Stimulated activated CD4-positive, alpha-beta T cell treated with anti-CD3 and anti-CD28 coated beads, Interleukin-15, amount 100 ng/mL, for 1 hour (primary cell): ENCODE data around the gene SELENOS.

Experiments
- DNase-seq, 2 donors: peaks; one replicate each; pipeline ENCODE4 v3.0.0-alpha.2; 2020; ENCODE audit warnings: low read depth in 1 of 2, low spot score in 1 of 2

The SELENOS gene

DNA sequence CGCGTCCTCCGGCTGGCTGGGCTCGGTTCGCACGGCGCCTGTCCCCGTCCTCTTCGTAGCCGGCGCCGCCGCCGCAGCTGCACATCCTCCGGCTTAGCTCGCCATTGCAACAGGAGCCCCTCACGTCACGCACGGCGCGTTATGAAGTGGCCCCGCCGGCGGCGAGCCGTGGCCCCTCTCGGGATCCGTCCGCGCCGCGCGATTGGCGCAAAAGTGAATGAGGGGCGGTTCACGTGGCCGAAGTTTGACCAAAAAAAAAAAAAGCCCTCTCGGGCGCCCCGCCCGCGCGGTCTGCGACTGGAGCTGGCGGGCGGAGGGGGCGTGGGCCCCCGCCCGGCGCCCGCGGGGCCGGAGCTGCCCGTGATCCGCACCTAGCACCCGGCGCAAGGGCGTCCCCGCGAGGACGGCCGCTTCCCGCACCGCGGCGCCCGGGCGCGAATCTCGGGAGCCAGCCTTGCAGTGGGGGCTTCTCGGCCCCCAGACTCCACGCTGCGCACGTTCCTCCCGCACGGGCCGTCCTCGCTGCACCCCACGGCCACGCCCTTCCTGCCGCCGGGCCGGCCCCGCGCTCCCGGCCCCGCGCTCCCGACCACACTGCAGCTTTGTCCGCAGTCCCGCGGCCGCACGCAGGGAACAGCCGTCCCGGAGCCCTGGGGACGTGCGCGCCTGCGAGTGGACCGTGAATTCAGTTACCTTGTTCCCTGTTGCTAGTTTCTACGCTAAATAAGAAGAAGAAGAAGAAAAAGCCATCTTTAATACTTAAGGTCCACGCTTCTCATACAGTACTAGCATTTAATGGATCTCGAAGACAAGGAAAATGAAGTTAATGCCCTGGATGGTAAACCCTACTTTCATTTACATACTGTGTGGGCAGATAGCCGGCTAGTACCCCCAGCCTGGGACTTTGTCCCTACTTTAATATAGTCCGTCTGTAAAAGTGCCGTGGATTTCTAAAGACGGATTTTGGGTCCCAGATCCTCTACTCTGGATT, 25.2 kb downstream of the SELENOS start, which contains the start of gene CHSY1:
CHSY1 (minus strand) TSS at position 219 of the 991 bp plus-strand sequence. CDS start 592 bp downstream, outside the sequence.
- peak; percentile 63 to 80 for DNase-seq

DNA sequence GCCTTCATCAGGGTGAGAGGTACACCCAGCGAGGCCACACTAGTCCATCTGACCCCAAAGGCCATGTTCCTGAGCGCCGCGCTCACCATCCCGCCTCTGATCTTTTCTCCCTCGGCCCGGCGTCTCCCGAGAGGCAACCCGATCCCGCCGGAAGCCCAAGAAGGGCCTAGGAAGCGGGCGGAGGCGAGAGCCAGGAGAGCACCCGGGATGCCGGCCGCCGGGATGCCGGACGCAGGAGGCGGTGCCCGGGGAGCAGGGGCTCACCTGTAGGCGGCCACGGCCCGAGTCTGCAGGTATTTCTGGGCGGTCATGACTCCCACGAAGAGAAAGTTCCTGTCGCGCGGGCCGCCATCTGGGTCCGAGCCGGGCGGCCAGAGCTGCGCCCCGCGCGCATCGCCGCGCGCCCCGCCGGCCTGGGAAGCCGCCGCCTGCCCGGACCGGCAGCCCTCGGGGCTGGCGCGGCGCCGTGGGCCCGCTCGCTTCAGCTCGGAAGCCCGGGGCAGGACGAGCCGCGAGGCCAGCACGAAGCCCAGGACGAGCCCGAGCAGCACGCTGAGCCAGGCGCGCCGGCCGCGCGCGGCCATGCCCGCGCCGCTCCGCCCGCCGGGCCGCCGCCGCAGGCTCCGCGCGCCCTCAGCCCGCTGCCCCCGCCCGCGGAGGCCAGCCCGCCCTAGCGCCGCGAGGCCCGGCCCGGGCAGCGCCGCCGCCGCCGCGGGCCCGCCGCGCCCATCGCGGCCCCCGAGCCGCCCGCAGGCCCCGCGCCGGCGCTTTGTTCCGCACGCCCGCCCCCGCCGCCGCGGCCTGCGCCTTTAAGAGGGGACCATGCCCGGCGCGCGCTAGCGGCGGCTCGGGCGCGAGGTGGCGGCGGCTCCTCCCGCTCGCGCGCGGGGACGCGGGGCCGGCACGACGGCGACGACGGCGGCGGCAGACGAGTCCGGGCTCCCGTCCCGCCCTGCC, 26.1 kb downstream of the SELENOS start:
- peak in 1 of 2 donors; percentile 15 for DNase-seq

DNA sequence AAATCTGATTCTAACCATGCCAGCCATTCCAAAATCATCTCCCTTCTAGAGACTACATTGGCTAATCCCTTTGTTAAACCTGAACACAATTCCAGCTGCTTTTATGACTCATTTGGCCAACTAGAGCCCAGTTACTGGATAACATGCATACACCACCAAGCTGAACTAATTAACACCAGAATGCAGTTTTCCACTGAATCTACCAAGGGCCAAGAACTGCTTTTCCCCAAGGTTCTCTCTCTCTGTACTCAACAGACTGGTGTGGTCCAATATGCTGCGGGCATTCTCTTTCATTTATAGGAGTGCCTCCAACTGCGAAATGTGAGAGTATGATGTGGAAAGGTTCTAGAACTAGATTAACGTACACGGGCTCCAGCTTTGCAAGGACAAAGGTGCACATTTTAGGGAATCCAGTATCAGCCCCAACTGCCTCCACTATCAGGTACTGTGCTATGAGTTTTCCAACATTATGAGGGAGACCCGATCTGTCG, 26.9 kb downstream of the SELENOS start:
- DNase-seq = no peak

DNA sequence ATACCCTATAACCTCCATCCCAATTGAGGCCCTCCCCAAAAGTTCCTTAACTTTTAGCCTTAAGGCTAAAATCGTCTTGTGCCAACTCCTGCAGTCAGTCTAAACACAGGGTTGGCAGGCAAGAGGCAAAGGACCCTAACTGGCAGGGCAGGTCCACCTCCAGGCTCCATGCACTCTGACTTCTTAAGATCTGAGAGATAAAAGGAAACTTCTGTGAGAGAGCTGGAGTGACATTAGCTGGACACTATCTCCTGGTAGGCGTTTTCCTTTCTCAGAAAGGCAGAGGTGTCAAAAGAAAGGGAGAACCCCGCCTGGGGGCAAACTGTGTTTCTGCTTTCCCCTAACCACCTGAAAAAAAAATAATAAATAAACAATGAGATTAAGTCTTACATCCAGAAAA, 29.0 kb downstream of the SELENOS start:
- DNase-seq = no peak

DNA sequence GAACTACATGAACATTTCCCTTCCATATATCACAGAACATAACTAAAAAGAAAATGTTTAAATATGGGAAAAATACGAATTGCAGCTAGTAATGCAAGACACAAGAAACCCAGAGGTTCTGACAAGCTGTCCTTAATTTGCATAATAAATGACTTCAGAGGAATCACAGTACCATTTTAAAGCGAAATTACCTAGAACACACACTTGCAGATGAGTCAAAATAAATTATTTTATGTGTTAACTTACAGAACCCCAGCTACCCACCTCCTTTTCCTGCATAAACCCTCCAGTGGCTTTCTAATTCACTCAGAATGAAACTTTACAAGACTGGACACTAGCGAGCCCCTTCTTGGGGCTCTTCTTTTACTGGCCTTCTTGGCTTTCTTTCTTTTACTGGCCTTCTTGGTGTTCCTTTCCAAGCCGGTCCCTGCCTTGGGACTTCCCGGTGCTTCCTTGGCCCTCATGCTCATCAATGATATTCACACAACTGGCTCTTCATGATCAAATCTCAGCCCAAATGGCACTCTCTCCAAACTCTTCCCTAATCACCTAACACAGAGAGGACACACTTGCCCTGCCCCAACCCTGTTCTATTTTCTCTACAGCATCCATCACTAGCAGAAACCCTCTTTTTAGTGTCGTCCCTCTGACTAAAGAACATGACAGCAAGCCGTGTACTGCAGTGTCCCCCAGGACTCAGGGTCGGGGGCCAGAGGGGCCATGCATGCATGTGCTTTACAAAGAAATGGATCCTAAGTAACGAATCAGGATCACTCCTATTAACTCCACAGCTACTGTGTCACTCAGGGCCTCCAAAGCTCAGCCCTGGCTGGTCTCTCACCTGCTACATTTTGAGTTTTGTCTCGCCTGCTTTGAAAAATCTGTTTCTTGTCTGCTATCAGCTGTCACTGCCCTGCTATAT, 30.2 kb downstream of the SELENOS start:
- no peak for DNase-seq

DNA sequence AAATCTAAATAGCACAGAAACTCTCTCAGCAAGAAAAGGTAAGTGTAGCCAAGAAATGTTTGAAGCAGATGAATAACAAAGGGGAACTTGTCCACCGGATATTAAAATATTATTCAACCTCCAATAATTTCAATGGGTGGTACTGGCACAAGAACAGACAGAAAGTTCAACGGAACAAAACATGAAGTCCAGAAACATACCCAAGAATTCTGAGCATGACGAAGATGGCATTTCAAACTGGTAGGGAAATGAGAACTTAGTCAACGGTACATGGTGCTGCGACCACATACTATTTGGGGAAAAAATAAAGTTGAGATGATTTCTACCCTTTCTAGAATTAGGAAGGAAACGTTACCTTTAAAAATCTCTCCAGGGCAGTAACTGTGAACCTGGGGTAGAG, 30.9 kb downstream of the SELENOS start:
- no peak for DNase-seq

DNA sequence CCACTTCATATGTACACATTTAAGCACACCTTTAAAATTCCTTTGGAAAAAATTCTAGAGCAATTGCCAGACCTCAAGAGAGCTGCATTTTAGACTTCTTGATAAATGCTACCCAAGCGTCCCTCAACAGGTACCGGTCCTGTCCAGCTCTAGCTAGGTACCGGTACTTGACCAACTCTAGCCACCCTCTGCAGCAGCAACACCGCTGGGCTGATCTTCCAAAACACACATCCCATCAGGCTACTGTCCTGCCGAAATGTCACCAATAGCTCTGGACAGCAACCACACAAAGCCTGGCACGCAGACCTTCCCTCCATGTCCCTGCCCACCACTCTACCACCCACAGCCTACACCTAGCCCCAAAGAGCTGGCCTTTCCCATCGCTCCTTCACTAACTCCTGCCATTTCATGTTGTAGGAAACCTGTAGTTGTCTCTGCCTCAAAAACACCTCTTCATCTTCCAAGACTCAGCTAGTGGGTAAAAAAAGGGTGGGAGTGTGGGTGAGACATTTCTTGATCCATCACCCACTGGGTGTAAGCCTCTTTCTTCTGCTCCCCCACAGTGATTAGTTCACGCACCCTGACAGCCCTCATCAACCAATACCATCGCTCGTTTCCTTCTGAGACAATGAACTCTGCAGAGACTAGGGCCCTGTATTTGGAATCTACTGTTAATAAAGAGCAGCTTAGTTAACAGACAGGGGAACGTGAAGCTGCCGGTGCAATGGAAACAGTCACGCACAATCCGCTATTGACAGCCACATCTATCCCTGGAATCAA, 32.2 kb downstream of the SELENOS start:
- DNase-seq = no peak

DNA sequence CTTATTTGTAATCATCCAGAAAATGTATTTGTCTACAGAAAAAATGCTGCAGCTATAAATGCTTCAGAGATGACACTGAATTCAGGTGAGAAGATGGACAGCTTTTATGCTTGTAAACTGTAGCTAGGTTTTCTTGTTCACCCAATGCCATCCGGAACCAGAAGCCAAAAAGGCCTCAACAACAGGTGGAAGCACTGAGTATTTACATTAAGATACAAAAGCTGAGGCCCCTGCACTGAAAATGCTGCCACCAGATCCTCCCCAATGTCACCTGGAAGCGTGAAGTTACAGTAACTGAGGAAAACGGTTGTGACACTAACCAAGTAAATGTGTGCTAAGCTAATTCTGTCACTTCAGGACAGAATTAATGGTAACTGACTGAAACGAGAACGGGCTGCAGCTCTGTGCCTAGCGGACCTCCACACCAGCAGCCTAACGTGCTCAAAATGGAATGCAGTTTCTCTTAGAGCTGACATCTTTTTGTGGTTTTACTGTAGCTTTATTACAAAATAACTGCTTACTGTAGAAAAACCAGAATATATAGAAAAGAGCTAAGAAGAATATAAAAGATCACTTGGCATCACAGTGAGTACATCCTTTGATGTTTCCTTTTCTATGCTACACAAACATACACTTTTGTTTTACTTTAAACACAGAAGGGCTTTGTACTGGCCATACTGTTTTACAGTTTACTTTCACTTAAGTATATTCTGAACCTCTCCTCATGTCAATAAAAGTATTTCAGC, 33.1 kb downstream of the SELENOS start:
- no peak for DNase-seq

DNA sequence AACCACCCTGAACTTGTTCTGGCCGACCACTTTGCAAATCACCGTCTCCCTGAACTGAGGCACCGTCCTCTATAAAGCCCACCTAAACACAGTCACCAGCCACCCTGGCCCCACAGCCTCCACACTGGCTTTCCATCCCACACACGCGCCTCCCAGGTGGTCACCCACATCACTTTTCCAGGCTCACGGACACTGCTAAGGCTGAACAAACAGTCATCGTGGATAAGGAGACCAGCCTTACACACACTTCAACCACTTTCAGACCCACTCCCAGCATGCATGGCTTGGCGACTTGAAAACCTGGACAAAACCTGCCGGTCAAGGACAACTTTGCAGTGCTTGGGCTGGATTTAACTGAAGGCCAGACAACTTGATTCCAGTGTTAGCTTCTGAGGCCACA, 33.9 kb downstream of the SELENOS start:
- no peak for DNase-seq

DNA sequence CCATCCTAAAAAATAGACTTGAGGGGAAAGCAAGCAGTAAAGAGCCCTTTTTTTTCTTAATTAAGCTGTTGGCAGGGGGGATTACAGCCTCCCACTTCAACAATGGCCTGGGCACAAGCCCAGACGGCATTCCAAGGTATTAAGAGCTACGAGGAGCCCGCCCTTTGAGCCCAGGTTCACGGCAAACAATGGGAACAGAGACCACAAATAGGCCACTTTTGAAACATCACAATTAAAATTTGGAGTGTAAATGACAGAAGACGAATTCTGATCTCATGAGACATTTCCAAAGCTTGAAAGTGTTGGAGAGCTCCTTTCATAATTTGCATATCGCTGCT, 34.3 kb downstream of the SELENOS start:
- no peak for DNase-seq

DNA sequence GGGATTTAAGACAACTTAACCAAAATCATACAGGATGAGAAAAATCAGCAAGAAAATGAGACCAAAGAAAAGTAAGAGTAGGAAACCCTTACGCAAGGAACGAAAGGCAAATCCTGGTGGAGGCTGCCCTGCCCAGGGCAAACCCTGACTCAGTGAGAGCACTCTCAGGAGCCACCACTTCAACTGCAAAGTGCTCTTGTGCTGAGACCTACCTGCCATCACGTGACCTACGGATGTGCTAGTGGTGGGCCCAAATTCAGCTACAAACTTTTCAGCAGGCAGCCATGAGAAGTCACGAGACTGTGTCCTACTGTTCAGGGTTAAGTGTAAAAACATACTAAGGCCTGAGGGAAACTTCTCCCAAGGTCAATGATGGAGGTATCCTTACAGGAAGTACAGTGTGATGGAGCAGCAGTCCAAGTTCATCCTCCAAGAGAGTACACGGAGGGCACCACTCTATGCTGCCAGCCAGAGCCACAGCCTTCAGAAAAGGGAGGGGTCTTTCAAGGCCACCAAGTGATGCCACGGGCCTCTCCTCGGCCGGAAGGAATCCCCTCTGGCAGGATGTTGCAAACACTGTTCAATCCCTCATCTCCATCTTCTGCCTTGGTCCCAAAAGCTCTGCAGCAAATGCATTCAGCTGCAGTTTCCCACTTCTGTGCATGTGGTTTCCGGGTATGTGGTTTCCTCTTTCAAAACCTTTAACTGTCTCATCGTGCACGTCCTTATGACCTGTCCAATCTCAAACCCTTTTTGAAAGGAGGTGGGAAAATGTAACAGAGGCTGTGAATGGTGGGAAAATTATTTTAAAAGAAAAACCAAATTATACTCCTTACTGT, 34.9 kb downstream of the SELENOS start:
- DNase-seq = peak in 1 of 2 donors; percentile 21

DNA sequence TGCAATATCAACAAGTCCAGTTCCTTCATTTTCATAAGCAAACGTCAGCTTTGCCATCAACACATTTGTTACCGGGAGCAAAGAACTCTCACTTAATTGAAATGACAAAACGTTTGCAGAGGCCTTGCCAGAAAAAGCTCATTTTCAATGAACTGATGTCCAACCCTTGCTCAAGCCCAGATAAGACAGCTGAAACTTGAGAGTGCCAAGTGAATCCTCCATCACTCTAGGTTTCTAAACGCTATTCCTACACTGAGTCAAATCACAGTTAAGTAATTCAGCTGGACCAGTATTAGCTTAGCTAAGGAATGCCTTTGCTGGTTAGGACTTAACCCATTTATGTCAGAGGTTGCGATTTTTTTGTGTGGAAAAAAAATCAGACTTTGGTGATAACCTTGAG, 36.9 kb downstream of the SELENOS start:
- DNase-seq = no peak

DNA sequence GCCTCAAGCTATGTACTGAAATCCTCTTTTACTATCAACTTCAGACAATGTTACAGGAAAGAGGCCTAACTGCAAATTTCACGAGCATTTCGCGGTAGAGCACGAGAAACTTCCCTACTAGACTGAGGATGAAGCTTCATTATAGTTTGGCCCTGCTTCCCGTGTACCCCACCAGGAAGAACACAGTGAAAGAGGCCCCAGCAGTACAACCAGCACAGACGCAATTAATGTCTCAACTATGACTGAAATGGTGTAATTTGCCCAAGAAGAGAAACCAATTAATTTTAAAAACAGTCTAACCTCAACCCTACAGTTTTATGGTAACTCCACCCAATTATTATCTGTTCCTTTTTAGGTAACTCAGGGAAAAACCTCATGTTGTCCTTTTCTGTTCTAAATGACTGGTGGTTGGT, 37.6 kb downstream of the SELENOS start:
- DNase-seq = no peak

DNA sequence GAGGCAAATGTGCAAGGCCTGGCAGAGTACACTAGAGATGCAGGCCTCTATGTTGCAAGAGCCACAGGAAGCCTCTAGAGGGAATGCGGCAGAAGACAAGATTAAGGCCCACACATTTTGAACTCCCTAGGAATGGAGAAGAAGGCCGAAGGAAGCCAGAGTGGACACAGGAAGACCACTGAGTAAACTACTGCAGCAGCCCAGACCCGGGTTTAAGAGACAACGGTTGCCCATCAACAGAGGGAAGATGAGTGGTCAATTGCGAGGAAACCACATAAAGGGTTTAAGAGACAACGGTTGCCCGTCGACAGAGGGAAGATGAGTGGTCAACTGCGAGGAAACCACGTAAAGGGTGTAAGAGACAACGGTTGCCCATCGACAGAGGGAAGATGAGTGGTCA, 40.0 kb downstream of the SELENOS start:
- no peak for DNase-seq

DNA sequence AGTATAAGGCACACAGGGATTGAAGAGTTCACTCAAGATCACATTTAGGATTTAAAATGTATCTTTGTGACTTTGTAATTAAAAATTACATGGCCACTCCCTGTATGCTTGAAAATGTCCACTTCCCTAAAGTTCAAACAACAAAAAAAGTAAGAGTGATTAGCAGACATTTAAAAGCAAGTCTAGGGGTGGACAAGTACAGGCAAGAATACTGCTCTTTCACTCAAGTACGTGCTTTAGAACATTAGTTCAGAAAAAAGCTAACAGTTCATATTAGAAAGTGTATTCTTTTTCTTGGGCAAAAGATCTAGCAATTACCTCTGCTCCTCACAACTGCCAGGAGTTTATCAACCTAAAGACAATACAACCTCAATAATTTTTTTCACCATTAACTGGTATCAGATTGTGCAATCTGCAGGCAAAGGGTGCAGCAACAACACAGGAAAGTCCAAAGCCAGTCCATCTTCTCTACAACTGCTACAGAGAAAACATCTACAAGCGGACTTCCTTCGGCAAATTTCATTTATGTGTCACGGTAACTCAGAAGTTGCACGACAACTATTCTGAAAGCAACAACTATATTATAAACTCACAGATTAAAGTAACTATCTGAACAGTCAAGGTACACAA, 43.5 kb downstream of the SELENOS start:
- DNase-seq = no peak

DNA sequence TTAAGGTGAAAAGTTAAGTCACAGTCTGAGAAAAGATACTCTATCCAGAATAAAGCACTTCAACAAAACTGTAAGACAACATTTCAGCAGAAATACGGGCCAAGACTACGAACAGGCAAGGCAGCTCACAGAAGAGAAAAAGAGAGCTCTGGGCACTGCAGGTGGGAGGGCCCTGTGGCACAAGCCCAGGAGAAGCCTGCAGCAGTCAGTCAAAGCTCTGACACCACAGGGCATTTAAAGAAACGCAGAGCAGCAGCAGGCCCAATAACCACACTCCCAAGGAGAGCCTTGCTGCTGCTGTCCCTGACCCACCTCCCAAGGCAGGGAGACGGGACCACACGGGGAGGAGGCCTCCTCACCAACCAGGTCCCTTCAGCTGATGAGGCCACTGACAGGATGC, 44.6 kb downstream of the SELENOS start:
- DNase-seq = no peak

DNA sequence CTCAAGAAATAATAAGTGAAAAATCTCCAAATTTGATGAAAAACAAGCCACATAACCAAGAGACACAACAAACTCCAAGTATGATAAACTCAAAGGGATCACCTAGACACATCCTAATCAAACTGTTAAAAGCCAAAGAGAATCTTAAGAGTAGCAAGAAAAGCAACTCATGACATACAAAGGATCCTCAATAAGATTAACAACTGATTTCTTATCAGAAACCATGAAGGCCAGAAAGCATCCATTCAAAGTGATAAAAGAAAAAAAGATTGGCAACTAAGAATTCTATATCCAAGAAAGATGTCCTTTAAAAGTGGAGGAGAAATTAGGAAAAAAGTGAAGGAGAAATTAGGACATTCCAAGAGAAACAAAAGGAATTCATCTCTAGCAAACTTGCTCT, 49.0 kb downstream of the SELENOS start:
- DNase-seq = no peak

DNA sequence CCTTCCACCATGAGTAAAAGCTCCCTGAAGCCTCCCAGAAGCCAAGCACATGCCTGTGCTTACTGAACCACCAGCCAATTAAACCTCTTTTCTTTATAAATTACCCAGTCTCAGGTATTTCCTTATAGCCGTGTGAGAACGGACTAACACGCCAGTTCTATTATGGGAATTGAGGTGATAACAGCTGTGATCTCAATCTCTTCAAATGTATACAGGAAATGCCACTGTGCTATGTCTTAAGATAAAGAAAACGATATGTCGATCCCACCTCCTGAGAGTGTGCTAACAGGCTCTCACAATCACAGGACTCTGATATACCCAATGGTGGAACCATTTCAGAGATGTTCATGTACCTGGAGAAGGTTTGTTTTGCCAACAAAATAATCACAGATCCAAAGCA, 51.6 kb downstream of the SELENOS start:
- DNase-seq = no peak
